ENCODE measurements around the gene FLAD1. TPM values are rescaled to one million over a fixed set of nuclear protein-coding genes. Genes with fewer than 3 reads are reported as not detected.

FLAD1 gene
- total and polyA plus RNA-seq, 9 donors: 11.1 to 30.0 (median 18.9) TPM

GRCh38 chr1:154940651-154941194, 42.4 kb upstream of the FLAD1 start:
- Histone ChIP-seq H3K4me1 (ENCODE audit: insufficient read depth) (peaks cover 22% of the 10 kb centered on the region), H3K36me3 (no peaks in the 10 kb centered on the region), H3K4me3 (no peak overlapping the region), H3K27me3 (no peaks in the 10 kb centered on the region), H3K27ac (peak overlapping the region in 1 of 2 donors; percentile 77), H3K9me3 (no peaks in the 10 kb centered on the region)
- DNase-seq: peak in 1 of 5 donors; percentile 23
- no peak for TF ChIP-seq POLR2A (IDR thresholded peaks at IDR 0.05)
- no peak for TF ChIP-seq EP300 (IDR thresholded peaks at IDR 0.05)
- TF ChIP-seq CTCF (IDR thresholded peaks at IDR 0.05): no peak
- WGBS, 3 donors: 66 to 74% (median 69%) methylated on average over 8 of the region's 8 CpGs
- intact Hi-C loops (cut with DNase I): no loop called here

DNA sequence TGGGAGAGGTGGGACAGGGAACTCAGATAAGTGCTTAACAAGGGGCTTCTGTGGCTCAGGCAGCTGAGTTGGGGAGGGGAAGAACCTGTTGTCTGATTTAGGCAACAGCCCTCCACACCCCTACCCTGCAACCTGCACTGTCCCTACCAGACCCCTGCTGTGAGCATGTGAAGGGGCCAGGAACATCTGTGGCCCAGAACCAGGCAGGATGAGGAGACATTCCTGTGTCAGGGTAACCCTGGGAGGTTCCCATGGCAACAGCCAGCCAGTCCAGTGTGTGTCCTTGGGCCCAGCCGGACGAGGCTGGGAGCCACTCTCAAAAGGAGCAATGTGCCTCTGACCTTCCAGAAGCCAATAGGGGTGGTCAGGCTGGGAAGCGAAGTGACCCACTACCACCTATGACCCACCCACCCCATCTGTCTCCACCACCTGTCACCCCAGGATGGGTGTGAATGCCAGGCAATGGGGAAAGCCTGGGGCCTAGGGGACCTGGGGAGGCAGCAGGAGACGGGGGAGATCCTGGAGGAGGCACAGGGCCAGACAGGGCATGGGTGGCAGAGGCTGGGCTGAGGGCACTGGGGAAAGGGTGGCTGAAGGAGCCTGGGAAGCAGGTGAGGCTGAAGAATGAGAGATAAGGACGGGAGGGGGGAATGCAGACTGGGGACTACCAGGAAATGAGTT, 41.7 kb upstream of the FLAD1 start:
- TF ChIP-seq CTCF (IDR thresholded peaks at IDR 0.05) (no peak), POLR2A (IDR thresholded peaks at IDR 0.05) (no peak), EP300 (IDR thresholded peaks at IDR 0.05) (no peak)

GRCh38 chr1:154943649-154944400, 39.3 kb upstream of the FLAD1 start:
- no peak overlapping the region for H3K4me3 ChIP-seq
- no peaks in the 10 kb centered on the region for H3K9me3 ChIP-seq
- no peaks in the 10 kb centered on the region for H3K36me3 ChIP-seq
- TF ChIP-seq POLR2A (IDR thresholded peaks at IDR 0.05) (no peak), CTCF (IDR thresholded peaks at IDR 0.05) (peak in 1 of 3 donors; percentile 19)
- intact Hi-C loops (cut with DNase I): no loop called here
- H3K27ac ChIP-seq: peak overlapping the region in 1 of 2 donors; percentile 31
- no peaks in the 10 kb centered on the region for H3K27me3 ChIP-seq
- peaks cover 18% of the 10 kb centered on the region for H3K4me1 ChIP-seq (ENCODE audit: insufficient read depth)
- peak in 1 of 5 donors; percentile 39 for DNase-seq
- 46 to 56% (median 53%) methylated on average over 6 of the region's 6 CpGs for WGBS, 3 donors

More for the DNA sequence above, 41.7 kb upstream of the FLAD1 start:
- Histone ChIP-seq H3K27ac (peak overlapping the region; percentile 19 to 77), H3K4me3 (no peak overlapping the region), H3K9me3 (no peaks in the 10 kb centered on the region), H3K36me3 (no peaks in the 10 kb centered on the region), H3K4me1 (ENCODE audit: insufficient read depth) (peaks cover 19% of the 10 kb centered on the region), H3K27me3 (no peaks in the 10 kb centered on the region)
- 14 to 41% (median 24%) methylated on average over 5 of the region's 5 CpGs for WGBS, 3 donors
- DNase-seq: peak; percentile 84 to 88 (median 88)
- intact Hi-C loops (cut with DNase I): no loop called here

DNA sequence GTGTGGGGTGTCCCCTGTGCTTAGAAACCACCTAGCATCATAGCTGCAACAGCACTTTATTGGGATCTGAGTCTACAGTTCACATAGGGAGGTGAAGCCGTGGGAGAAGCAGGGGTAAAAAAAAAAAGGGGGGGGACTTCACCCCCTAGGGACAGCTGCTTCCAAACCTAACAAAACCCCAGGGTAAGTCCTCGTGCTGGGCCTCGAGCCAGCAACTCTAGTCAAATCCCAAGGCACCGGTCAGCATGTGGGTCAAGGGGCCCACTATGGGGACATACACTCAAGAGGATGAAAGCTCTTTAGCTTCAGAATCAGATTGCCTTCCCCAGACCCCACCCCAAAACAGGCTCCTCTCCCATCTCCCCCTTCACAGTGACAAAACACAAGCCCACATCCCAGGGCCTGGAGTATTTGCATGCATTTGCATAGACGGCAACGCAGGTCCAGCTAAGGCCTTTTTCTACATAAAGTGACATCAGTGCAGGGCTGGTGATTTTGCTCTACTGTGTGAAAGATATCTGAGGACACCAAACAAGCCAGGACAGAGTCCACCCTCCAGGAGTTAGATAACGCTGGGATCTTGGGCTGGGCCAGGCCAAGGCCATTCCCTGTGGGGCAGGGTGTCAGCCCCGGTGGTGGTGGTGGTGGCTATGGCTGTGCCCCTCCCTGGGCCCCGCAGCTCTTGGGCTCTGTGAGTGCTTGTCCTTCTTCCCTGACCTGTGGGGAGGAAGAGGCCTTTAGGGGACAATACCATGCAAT, 38.6 kb upstream of the FLAD1 start:
- DNase-seq: peak in 2 of 5 donors; percentile 30 to 43
- Histone ChIP-seq H3K9me3 (no peaks in the 10 kb centered on the region), H3K4me3 (no peak overlapping the region), H3K27ac (no peak overlapping the region), H3K4me1 (ENCODE audit: insufficient read depth) (peaks cover 18% of the 10 kb centered on the region), H3K27me3 (no peaks in the 10 kb centered on the region), H3K36me3 (no peaks in the 10 kb centered on the region)
- 32 to 41% (median 39%) methylated on average over 9 of the region's 9 CpGs for WGBS, 3 donors
- TF ChIP-seq POLR2A (IDR thresholded peaks at IDR 0.05) (no peak), EP300 (IDR thresholded peaks at IDR 0.05) (no peak), CTCF (IDR thresholded peaks at IDR 0.05) (no peak)
- intact Hi-C loops (cut with DNase I): no loop called here

Data from ovary (tissue), 9 donors.